ENCODE measurements around the gene DOK7.

DOK7 gene

GRCh38 chr4:3464349-3464905, 1.3 kb downstream of the DOK7 start:
- no peak for DNase-seq

GRCh38 chr4:3464911-3465697, 2.0 kb downstream of the DOK7 start:
- no peak for DNase-seq

- DNase-seq = no peak
Observed at GRCh38 chr4:3465698-3466671, 2.9 kb downstream of the DOK7 start.

- no peak for DNase-seq
Observed at GRCh38 chr4:3466691-3467600, 3.8 kb downstream of the DOK7 start.

- no peak for DNase-seq
Observed at GRCh38 chr4:3467601-3468031, 4.5 kb downstream of the DOK7 start.

- DNase-seq = no peak
Observed at GRCh38 chr4:3468154-3468553, 5.0 kb downstream of the DOK7 start.

GRCh38 chr4:3468804-3469203, 5.7 kb downstream of the DOK7 start:
- DNase-seq = no peak

- no peak for DNase-seq
Observed at GRCh38 chr4:3469386-3470243, 6.5 kb downstream of the DOK7 start.

- DNase-seq = no peak
Observed at GRCh38 chr4:3470244-3471097, 7.4 kb downstream of the DOK7 start.

- DNase-seq = no peak
Observed at GRCh38 chr4:3471098-3471760, 8.1 kb downstream of the DOK7 start.

- no peak for DNase-seq
Observed at GRCh38 chr4:3471886-3472285, 8.8 kb downstream of the DOK7 start.

GRCh38 chr4:3472411-3473141, 9.5 kb downstream of the DOK7 start:
- DNase-seq = no peak

- no peak for DNase-seq
Observed at GRCh38 chr4:3473181-3473950, 10.3 kb downstream of the DOK7 start.

- no peak for DNase-seq
Observed at GRCh38 chr4:3473996-3474765, 11.1 kb downstream of the DOK7 start.

GRCh38 chr4:3475041-3475712, 12.1 kb downstream of the DOK7 start:
- DNase-seq = no peak

GRCh38 chr4:3475713-3476260, 12.7 kb downstream of the DOK7 start:
- no peak for DNase-seq

GRCh38 chr4:3476341-3476747, 13.2 kb downstream of the DOK7 start:
- no peak for DNase-seq

Measured in activated CD4-positive, alpha-beta T cell treated with anti-CD3 and anti-CD28 coated beads, Interleukin-2, amount 50 U/mL, for 16 hours (primary cell).